ENCODE results near the gene FAM98A.
A peak's percentile ranks its signal among the peaks of the same experiment; 100 is the strongest.

FAM98A gene

GRCh38 chr2:33599175-33599942, at the start of gene FAM98A:
Gene FAM98A (minus strand): TSS chr2:33599299. CDS start chr2:33599221, 78 bp downstream.
- Histone ChIP-seq H3K4me3 (ENCODE audit: low read depth, low read length) (peak within 1 kb of the TSS; percentile 83), H3K27ac (peak within 1 kb of the TSS; percentile 98), H3K9me3 (ENCODE audit: control insufficient read depth, low read length) (no peaks in the 10 kb centered on the region), H3K27me3 (ENCODE audit: control insufficient read depth, insufficient read depth, low read length) (no peaks in the 10 kb centered on the region), H3K4me2 (ENCODE audit: low read length) (peak within 1 kb of the TSS; percentile 83), H3K4me1 (peaks cover 11% of the 10 kb centered on the region), H3K79me2 (peaks cover 22% of the 10 kb centered on the region), H2AFZ (peak within 1 kb of the TSS; percentile 80), H3K9ac (peak within 1 kb of the TSS; percentile 87), H3K36me3 (ENCODE audit: control insufficient read depth, insufficient read depth, low read length) (no peaks in the 10 kb centered on the region)
- peak; percentile 50 for TF ChIP-seq CTCF (IDR thresholded peaks at IDR 0.05)

GRCh38 chr2:33645861-33646260, 46.8 kb upstream of the FAM98A start:
- no peaks in the 10 kb centered on the region for H3K36me3 ChIP-seq (ENCODE audit: control insufficient read depth, insufficient read depth, low read length)
- no peak overlapping the region for H3K9ac ChIP-seq
- H3K9me3 ChIP-seq (ENCODE audit: control insufficient read depth, low read length): no peaks in the 10 kb centered on the region
- peak overlapping the region; percentile 89 for H3K27ac ChIP-seq
- H2AFZ ChIP-seq: peak overlapping the region; percentile 57
- no peak for TF ChIP-seq CTCF (IDR thresholded peaks at IDR 0.05)
- peaks cover 37% of the 10 kb centered on the region for H3K4me1 ChIP-seq
- no peak overlapping the region for H3K4me2 ChIP-seq (ENCODE audit: low read length)
- H3K79me2 ChIP-seq: no peaks in the 10 kb centered on the region
- no peaks in the 10 kb centered on the region for H3K27me3 ChIP-seq (ENCODE audit: control insufficient read depth, insufficient read depth, low read length)
- no peak overlapping the region for H3K4me3 ChIP-seq (ENCODE audit: low read depth, low read length)

GRCh38 chr2:33644215-33644614, 45.1 kb upstream of the FAM98A start:
- H3K9ac ChIP-seq: no peak overlapping the region
- no peak overlapping the region for H3K4me2 ChIP-seq (ENCODE audit: low read length)
- TF ChIP-seq CTCF (IDR thresholded peaks at IDR 0.05): no peak
- no peaks in the 10 kb centered on the region for H3K79me2 ChIP-seq
- H3K4me1 ChIP-seq: peaks cover 27% of the 10 kb centered on the region
- no peaks in the 10 kb centered on the region for H3K36me3 ChIP-seq (ENCODE audit: control insufficient read depth, insufficient read depth, low read length)
- no peak overlapping the region for H2AFZ ChIP-seq
- H3K9me3 ChIP-seq (ENCODE audit: control insufficient read depth, low read length): no peaks in the 10 kb centered on the region
- H3K27me3 ChIP-seq (ENCODE audit: control insufficient read depth, insufficient read depth, low read length): no peaks in the 10 kb centered on the region
- H3K4me3 ChIP-seq (ENCODE audit: low read depth, low read length): no peak overlapping the region
- peak overlapping the region; percentile 89 for H3K27ac ChIP-seq

GRCh38 chr2:33636001-33636400, 36.9 kb upstream of the FAM98A start:
- Histone ChIP-seq H3K27me3 (ENCODE audit: control insufficient read depth, insufficient read depth, low read length) (no peaks in the 10 kb centered on the region), H2AFZ (peak overlapping the region; percentile 36), H3K27ac (peak overlapping the region; percentile 97), H3K79me2 (no peaks in the 10 kb centered on the region), H3K4me2 (ENCODE audit: low read length) (no peak overlapping the region), H3K4me1 (peaks cover 47% of the 10 kb centered on the region), H3K9ac (no peak overlapping the region), H3K4me3 (ENCODE audit: low read depth, low read length) (no peak overlapping the region), H3K9me3 (ENCODE audit: control insufficient read depth, low read length) (no peaks in the 10 kb centered on the region), H3K36me3 (ENCODE audit: control insufficient read depth, insufficient read depth, low read length) (no peaks in the 10 kb centered on the region)
- TF ChIP-seq CTCF (IDR thresholded peaks at IDR 0.05): no peak

Data from parathyroid adenoma (tissue), 2 donors.